GM18508 (cell line): ENCODE measurements around the gene GRM6.

Experiments
- ATAC-seq: cut with Tn5 transposase; IDR thresholded peaks from one replicate; pipeline ENCODE4 v1.9.1; 2021; ENCODE audit warnings: moderate number of reproducible peaks; ENCODE audit not compliant: insufficient read depth, unreplicated experiment

GRM6 gene

DNA sequence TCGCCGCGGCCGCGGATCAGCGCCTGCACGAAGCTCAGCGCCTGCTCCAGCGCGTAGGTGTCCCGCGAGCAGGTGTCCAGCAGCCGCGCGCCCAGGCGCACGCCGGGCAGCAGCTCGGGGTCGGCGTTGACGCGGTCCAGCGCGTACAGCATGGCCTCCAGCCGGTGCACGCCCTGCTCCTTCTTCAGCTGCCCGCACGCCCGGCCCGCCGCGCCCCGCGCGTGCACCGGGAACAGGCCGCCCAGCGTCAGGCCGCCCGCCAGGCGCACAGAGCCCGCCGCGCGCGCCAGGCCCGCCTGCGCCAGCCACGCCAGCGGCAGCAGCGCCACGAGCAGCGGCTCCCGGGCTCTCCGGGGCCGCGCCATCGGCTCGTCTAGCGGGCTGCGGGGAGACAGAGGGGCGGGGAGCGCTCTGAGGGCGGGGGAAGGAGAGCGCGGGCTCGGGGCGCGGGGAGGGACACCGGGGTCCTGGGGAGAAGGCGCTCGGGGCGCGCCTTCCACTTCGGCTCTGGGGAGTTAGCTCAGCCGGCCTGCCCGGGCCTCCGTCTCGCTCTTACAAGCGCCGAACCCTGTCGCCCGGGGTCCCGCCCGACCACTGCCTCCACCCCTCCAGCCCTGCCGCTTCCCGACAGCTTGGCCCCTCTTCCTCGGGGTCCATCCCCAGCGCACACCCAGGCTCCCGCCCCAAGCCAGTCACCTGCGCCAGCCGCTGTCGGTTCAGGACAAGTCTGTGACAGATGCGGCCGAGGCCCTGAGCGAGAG is at the start of gene GRM6:
Gene GRM6 (minus strand): TSS at position 741 of the 761 bp plus-strand sequence. CDS start 376 bp downstream, at position 365.
- ATAC-seq, result no peak

- no peak for ATAC-seq
These were observed 49.6 kb upstream of the GRM6 start for GRCh38 chr5:179044765-179045164.

DNA sequence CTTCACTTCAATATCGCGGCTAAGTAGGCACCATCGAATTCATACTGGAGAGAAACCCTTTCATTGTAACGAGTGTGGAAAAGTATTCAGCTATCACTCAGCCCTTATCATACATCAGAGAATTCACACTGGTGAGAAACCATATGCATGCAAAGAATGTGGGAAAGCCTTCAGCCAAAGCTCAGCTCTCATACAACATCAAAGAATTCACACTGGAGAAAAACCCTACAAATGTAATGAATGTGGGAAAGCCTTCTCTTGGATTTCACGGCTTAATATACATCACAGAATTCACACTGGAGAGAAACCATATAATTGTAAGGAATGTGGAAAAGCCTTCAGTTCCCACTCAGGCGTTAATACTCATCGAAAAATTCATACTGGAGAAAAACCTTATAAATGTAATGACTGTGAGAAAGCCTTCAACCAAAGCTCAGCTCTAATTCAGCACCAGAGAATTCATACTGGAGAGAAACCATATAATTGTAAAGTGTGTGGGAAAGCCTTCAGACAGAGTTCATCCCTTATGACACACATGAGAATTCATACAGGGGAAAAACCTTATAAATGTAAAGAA is 38.0 kb upstream of the GRM6 start:
- ATAC-seq, result no peak

DNA sequence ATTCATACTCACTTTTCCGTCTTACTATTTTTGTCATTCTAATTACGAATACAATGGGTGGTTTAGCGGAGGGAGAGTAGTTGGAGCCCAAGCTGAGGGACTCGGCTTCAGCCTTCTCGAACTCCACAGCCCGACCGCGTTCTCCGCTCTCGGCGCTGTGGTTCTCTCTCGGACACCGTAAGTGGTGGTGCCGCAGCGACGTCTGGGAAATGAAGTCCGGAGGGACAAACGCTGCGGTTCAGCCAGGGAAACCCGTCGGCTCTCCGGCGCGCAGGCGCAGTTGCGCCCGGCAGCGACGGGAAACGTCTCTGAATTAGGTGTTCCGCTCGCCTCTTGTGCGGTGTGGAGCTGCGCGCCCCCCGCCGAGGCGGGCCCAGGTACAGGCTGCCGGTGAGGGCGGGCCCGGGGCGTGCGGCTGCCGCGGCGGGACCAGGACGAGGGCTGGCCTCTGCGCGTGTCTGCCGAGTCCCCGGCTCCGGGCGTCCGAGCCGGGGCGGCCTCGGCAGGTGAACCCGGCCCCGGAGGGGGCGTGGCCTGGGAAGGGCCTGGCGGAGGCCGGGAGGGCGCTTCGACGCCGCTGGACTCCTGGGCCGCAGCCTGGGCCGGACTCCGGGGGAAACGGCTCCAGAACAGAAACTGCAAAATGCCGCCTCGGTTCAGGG is 28.5 kb upstream of the GRM6 start, which contains the start of gene ZNF879:
Gene ZNF879 (plus strand): TSS at position 277 of the 662 bp plus-strand sequence. CDS start 1,201 bp downstream, outside the sequence.
- ATAC-seq, result peak; percentile 76

GRCh38 chr5:179008667-179009066 is 13.5 kb upstream of the GRM6 start:
- no peak for ATAC-seq

DNA sequence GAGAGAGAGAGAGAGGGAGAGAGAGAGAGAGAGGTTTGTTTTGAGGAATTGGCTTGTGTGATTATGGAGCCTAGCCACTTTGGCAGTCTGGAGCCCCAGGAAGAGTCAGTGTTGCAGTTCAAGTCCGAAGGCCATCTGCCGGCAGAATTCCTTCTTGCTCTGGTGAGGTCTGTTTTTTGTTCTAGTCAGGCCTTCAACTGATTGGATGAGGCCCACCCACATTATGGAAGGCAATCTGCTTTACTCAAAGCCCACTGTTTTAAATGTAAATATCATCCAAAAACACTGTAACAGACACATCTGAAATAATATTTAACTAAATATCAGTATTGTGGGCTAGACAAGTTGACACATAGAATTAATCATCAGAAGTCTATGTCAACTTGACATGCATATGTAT is 11.4 kb upstream of the GRM6 start:
- ATAC-seq, result no peak

- ATAC-seq, result no peak
These were observed 3.3 kb upstream of the GRM6 start for GRCh38 chr5:178998441-178998840.

DNA sequence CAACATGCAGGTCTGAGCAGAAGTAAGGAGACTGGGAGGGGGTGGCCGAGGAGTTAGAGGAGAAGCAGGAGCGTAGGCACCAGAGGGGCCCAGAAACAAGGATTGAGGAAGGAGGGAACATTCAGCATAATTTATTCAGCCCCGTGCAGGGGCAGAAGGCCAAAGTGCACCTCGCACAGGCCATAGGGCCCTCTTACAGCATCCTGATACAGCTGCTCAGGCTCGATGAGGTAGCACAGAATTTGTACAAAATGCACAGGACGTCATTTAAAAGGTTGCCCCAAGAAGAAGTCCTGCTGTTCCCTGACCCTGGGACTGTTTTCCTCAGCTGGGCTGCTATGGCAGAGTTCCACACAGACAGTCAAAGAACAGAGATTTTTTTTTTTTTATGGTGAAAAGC is 2.1 kb upstream of the GRM6 start:
- ATAC-seq, result no peak

DNA sequence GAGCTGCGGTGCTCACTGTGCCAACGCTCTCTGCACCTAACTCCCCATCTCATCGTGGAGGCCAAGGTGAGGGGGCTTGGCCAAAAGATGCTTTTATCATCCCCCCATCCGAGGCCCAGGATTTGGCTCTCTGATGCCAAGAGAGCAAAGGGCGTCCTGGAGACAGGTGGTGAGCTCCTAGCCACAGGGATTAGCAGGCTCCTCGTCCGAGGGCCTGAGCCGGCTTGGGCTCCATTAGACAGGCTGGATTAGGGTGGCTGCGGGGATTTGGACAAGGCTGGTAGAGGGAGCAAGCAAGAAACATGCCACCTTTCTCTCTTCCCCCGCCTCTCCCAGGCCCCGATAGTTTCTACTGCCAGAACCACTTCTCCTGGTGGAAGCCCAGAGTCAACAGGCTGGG is 1.0 kb upstream of the GRM6 start:
- ATAC-seq, result no peak

GRCh38 chr5:178995341-178995690 is 196 bp upstream of the GRM6 start:
- ATAC-seq, result no peak

- ATAC-seq, result no peak
These were observed 1.1 kb downstream of the GRM6 start for GRCh38 chr5:178993955-178994579.

- no peak for ATAC-seq
These were observed 1.8 kb downstream of the GRM6 start for GRCh38 chr5:178993236-178993765.

DNA sequence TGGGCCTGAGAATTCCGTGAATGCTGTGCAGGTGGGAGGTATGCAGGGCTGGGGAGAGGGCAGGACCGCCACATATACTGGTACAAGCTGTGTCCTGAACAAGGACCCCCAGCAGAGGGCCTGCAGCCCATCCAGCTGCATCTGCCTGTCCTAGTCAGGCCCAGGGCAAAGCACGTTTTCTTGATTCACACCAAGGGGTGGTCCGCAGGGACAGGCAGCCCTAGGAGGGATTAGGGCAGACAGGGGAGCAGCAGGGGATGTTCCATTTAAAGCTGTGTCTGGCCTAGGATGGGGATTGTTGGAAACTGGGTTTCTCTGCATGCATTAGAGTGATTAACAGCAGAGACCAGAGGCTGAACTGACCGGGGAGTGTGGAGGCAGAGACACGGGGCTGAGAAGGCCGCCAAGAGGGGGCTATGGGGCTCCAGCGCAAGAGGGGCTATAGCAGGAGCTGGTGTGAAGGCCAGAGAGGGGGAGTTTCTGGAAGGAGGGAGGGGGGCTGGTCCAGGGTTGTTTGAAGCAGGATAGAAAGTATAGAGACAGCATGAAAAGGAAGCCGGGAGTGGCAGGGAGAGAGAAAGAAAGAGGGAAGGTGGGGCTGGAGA is 2.7 kb downstream of the GRM6 start:
- ATAC-seq, result no peak

DNA sequence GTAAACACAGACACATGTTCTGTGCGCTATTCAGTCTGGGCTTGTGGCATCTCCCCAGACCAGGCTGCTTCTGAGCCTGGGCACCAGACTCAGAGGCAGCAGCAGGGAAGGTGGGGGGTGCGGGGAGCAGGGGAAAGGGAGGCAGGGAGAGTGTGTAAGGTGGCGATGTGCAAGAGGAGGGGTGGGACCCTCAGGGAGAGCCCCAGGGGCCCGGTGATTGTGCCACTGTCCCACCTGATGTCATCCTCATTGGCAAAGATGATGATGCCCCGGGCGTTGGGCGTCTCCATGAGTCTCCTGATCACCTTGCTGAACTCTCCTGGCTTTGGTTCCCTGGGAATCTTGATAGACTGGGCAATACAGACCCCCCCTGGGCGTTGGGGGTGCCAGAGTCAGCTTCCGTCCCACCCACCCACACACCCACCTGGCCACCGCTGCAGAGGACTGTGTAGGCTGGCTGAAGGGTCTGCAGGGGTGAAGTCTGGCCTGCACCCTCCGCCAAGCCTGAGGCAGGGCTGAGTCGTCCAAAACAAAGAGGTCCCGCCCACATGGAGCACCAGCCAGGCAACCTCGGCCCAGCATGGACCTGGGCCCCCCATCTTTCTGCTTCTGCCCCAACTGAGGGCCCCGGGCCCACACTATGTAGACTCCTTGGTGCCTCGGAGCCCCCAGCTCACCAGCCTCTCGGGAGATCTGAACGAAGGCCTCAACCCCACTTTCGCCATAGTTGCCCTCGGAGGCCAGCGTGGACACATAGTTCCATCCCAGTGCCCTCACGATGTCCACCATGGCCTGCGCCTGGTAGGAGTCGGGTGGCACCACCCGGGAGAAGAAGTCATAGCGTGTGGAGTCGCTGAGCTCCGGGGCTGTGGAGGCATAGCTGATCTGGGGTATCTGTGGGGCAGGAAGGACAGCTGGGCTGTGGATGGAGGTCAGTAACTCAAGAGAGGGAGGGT is 3.7 kb downstream of the GRM6 start:
- no peak for ATAC-seq

DNA sequence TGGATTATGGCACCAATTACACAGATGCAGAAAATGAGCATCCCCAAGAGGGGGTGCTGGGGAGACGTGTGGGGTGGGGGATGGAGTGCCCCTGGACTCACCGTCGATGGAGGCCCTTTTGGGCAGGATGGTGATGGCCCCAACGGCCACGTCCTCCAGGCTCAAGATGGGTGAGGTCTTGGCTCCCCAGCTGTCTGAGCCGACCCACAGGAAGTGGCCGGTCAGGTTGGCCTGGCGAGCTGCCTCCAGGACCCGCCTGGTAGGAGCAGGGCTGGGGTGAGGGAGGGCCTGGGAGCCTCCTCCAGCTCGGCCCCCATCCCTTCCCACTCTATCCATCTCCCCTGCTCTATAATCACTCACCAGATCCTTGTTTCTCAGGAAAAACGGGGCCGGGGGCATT is 4.6 kb downstream of the GRM6 start:
- no peak for ATAC-seq

GRCh38 chr5:178989311-178989710 is 5.8 kb downstream of the GRM6 start:
- no peak for ATAC-seq

GRCh38 chr5:178988436-178989220 is 6.5 kb downstream of the GRM6 start:
- ATAC-seq, result no peak

DNA sequence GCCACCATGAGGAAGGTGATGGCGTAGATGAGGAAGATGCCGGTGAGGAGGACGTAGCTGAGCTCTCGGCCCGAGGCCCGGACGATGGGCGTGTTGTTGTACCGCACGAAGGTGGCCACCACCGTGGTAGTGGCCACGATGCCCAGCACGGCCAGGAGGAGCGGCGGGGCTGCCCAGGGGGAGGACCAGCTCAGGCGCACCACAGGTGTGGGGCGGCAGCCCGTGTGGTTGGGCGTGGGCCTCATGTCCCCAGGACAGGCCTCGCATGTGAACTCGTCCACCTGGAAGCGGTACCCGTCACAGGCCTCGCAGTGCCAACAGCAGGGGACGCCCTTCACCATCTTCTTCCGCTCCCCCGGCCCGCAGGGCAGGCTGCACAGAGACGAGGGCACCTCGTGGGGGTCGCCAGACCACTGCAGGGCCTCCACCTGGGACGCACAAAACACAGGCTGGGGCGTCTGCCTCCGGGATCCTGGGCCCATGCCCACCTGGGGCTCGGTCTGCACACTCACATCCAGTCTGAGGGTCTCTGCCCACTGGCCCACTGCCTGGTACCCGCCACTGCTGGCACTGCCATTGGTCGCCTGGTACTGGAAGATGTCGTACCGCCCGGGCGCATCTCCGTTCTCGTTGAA is 8.7 kb downstream of the GRM6 start:
- ATAC-seq, result no peak
